GM21526 (cell line): ENCODE measurements around the gene RAB7A.

Experiments used
- ATAC-seq: cut with Tn5 transposase; IDR thresholded peaks from one replicate; pipeline ENCODE4 v1.9.1; 2021; ENCODE audit warnings: moderate library complexity; ENCODE audit not compliant: unreplicated experiment, low FRiP score

Gene RAB7A

DNA sequence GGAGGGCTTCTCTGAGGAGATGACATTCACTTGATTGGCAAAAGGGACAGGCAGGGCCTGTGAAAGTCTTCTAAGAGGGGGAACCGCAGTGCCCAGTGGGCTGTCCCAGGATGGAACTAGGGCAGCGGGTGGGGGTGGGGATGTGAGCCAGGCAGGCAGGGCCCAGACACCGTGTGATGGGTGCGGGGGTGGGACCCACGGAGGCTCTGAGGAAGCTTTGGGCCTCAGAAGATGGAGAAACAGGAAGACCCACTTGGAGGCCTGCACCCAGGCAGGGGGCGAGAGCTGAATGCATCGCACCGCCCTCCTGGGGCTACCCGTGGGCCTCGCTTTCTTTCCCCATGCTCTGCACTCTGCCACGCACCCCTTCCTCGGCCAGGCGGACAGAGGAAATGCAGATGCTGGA is 120.5 kb downstream of the RAB7A start:
- no peak for ATAC-seq

DNA sequence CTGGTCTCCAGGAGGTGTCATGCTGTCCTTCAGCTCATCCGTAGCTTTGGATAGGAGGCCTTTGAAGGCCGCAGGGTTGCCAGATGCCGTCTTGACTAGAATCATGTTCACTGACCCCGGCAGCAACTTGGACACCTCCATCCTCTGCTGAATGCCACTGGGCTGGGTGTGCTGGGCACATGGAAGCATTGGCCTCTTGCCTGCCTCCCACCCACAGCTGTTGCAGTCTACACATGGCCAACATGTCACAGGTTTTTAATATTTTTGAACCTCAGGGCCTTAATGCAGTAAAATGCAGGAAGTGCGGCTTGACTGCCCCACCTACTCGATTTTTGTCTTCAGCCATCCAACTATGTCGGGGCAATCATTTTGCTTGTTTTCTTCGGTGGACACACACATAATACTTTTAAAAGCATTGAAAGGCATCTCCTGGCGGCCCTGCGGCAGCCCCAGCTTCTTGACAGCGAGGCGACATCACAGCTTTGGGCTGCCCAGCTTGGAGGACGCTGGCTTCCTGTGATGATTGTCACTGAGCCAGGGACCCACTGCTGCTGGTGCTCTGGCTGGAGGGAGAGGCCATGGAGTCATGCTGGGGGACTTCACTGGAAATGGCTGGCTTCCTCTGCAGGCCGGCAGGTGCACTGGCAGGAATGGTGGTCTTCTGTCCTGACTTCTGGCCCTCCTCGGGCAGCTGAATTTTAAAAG is 121.8 kb downstream of the RAB7A start:
- no peak for ATAC-seq

DNA sequence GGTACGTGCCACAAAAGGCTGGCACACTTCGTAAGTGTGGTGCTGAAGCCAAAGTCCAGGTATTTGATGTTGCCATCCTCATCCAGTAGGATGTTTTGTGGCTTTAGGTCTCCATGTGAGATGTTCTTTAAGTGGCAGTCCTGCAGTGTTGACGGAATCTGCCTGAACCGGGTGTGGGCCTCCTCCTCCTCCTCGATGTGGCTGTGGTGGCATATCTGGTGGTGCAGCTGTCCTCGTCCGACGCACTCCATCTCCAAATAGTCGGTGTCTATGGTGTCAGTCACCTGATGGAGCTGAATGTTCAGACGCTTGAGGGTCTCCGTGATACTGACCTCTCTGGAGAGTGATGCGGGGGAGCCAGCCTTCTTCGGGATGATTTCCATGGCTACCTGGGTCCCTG is 123.0 kb downstream of the RAB7A start:
- ATAC-seq = no peak

- no peak for ATAC-seq
These were observed 124.0 kb downstream of the RAB7A start for GRCh38 chr3:128849911-128850455.

DNA sequence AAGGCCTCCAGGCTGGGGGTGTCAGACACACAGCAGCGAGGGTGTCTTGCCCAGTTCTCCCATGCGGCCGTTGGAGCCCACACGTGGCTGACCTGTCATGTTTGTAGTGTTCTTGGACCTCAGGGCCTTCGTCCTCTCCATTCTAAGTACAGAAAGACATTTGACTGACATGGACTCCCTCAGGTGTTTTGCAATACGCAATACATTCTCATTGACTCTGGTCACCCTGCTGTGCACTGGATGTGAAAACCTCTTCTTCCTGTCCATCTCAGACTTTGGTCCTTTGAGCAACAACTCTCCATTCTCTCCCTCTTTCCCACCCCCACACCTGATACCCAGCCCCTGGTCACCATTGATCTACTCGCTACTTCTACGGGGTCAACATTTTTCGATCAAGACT is 124.6 kb downstream of the RAB7A start:
- ATAC-seq = no peak

DNA sequence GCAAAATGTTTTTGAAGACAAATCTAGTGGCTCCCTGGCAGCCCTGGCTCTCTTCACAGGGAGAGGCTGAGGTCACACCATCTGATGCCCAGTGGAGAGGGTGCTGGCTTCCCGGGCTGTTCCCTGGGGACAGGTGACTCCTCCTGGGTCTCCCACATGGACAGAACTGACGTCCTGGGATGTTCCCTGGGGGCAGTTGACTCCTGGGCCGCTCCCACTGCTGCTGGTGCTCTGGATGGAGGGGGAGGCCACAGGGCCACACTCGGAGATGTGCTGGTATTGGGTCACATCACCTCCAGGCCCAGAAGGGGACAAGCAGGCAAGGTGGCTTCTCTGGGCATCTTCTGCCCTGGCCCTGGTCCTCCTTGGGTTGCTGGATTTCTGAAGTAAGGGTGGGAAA is 125.6 kb downstream of the RAB7A start:
- no peak for ATAC-seq

DNA sequence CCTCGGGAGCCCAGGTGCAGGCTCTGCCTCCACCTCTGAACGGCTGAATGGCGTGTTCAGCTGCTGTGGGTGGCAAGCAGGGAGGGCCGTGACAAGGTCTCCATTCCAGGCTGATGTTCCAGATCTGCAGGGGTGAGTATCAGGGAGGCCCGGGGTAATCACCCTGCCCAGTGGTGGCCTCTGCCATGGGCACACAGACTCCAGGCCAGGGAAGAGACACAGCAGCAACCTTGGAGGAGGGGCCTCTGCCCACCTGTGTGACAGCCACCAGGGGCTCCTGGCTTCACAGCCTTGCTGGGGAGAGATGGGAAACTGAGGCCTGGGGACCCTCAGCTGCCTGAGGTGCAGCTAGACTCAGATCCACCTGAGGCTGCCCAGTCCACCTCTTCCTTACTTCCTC is 127.8 kb downstream of the RAB7A start:
- no peak for ATAC-seq

DNA sequence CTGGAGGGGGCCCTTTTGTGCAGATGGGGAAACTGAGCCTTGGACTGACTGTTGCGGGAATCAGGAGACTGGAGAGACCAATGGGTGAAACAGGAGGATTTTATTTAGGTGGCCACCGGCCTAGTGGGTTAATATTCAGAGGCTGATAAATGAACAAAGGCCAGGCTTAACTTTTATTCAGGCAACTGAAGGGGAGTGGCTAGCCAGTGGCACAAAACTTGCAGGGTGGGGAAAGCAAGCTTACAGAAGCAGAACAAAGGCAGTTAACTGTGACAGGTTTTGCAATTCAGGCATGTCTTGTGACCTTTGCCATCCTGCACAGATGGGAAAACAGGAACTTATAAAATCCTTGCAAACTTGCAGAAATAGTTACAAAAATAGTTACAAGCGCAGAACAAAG is 128.5 kb downstream of the RAB7A start:
- ATAC-seq = no peak

DNA sequence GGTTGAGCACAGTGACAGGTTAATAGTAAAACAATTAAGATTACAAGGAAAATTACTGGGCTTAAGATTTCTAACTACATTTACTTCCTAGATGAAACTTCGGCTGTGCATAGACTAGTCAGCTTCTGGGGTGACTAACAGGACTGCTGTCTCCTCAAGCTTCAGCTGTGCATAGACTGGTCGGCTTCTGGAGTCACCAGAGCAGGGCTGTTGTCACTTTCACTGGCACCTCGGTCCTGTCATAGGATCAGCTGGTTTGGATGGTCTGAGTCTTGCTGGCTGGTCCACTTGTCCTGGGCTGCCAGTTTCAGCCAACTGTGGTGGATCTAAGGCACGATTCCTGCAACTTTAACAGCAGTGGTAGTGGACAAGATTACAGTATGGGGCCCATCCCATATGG is 129.6 kb downstream of the RAB7A start:
- ATAC-seq = no peak

GRCh38 chr3:128858167-128858566 is 132.2 kb downstream of the RAB7A start:
- no peak for ATAC-seq

- no peak for ATAC-seq
These were observed 133.6 kb downstream of the RAB7A start for GRCh38 chr3:128859630-128860029.

DNA sequence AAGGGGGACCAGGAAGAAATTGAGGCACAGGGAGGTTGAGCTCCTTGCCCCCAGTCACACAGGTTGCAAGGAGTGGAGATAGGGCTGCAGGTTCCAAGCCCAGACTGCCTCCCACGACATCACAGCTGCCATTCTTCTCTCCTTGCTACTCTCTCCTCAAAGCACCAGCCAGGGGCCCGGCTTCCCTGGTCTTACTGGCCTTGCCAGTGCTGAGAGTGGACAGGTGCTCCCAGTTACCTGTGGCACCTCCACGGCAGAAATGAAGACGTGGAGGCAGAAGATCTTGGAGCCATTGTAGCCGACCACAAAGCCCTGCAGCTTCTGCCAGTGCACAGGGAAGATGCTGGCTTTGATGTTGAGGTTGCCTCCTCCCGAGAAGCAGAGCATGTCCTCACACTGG is 135.5 kb downstream of the RAB7A start:
- ATAC-seq = no peak

- ATAC-seq = no peak
These were observed 137.6 kb downstream of the RAB7A start for GRCh38 chr3:128863560-128863959.
